HG03520 (cell line): Measurements from ENCODE around the gene GREM2.

ENCODE experiments used
- ATAC-seq: cut with Tn5 transposase; IDR thresholded peaks from one replicate; pipeline ENCODE4 v1.9.1; 2021; ENCODE audit warnings: mild to moderate bottlenecking, moderate library complexity; ENCODE audit not compliant: unreplicated experiment

The GREM2 gene

GRCh38 chr1:240611228-240611618 lies 732 bp downstream of the GREM2 start:
- ATAC-seq = no peak

GRCh38 chr1:240610636-240611035 lies 1.3 kb downstream of the GREM2 start:
- no peak for ATAC-seq

GRCh38 chr1:240609527-240610060 lies 2.4 kb downstream of the GREM2 start:
- ATAC-seq = no peak

- no peak for ATAC-seq
These were observed 3.2 kb downstream of the GREM2 start for GRCh38 chr1:240608707-240609106.

GRCh38 chr1:240607006-240607405 lies 4.9 kb downstream of the GREM2 start:
- no peak for ATAC-seq

- ATAC-seq = no peak
These were observed 9.8 kb downstream of the GREM2 start for GRCh38 chr1:240602189-240602588.

GRCh38 chr1:240599830-240600229 lies 12.1 kb downstream of the GREM2 start:
- no peak for ATAC-seq

- ATAC-seq = no peak
These were observed 12.7 kb downstream of the GREM2 start for GRCh38 chr1:240599299-240599698.

- no peak for ATAC-seq
These were observed 13.5 kb downstream of the GREM2 start for GRCh38 chr1:240598216-240599001.

GRCh38 chr1:240597153-240597745 lies 14.7 kb downstream of the GREM2 start:
- no peak for ATAC-seq

GRCh38 chr1:240595476-240595875 lies 16.5 kb downstream of the GREM2 start:
- ATAC-seq = no peak

- ATAC-seq = no peak
These were observed 20.4 kb downstream of the GREM2 start for GRCh38 chr1:240591564-240591963.

- no peak for ATAC-seq
These were observed 20.9 kb downstream of the GREM2 start for GRCh38 chr1:240591078-240591477.

GRCh38 chr1:240589585-240590110 lies 22.3 kb downstream of the GREM2 start:
- ATAC-seq = no peak

- ATAC-seq = no peak
These were observed 25.9 kb downstream of the GREM2 start for GRCh38 chr1:240586006-240586405.

GRCh38 chr1:240582953-240583352 lies 29.0 kb downstream of the GREM2 start:
- no peak for ATAC-seq

GRCh38 chr1:240579511-240579910 lies 32.4 kb downstream of the GREM2 start:
- ATAC-seq = no peak

- ATAC-seq = no peak
These were observed 34.9 kb downstream of the GREM2 start for GRCh38 chr1:240577095-240577494.

- ATAC-seq = no peak
These were observed 35.8 kb downstream of the GREM2 start for GRCh38 chr1:240575981-240576662.

GRCh38 chr1:240572328-240572727 lies 39.6 kb downstream of the GREM2 start:
- ATAC-seq = no peak

GRCh38 chr1:240571782-240572181 lies 40.2 kb downstream of the GREM2 start:
- no peak for ATAC-seq

GRCh38 chr1:240567066-240567465 lies 44.9 kb downstream of the GREM2 start:
- no peak for ATAC-seq
